Neutrophil (primary cell): Measurements from ENCODE around the gene TJP2.

ENCODE experiments used
- H3K27ac ChIP-seq: fragments of 200-600 bp; sonication (generic); 2 replicates; pipeline ENCODE4 v1.5.1; 2016; ENCODE audit warnings: mild to moderate bottlenecking, moderate library complexity
- H3K27me3 ChIP-seq: fragments of 200-600 bp; sonication (generic); 2 replicates; pipeline ENCODE4 v1.6.0; 2016; ENCODE audit warnings: mild to moderate bottlenecking
- H3K36me3 ChIP-seq: fragments of 200-600 bp; sonication (generic); 2 replicates; pipeline ENCODE4 v1.5.1; 2017
- H3K4me1 ChIP-seq, 2 experiments: fragments of 200-600 bp in 1 of 2; sonication (generic) in 1 of 2; 1 replicate in 1 of 2; 2 replicates in 1 of 2; pipeline versions ENCODE4 v1.5.1 to v1.6.1; 2013 to 2016; ENCODE audit warnings: low read depth in 1 of 2, low read length in 1 of 2, mild to moderate bottlenecking in 1 of 2, moderate library complexity in 1 of 2; ENCODE audit not compliant: control insufficient read depth in 1 of 2, insufficient read depth in 1 of 2
- H3K4me3 ChIP-seq, 2 experiments: fragments of 200-600 bp in 1 of 2; sonication (generic) in 1 of 2; 1 replicate in 1 of 2; 2 replicates in 1 of 2; pipeline ENCODE4 v1.5.1; 2013 to 2016; ENCODE audit warnings: low read depth in 1 of 2, low read length in 1 of 2, mild to moderate bottlenecking in 1 of 2, moderate library complexity in 1 of 2
- H3K9me3 ChIP-seq: fragments of 200-600 bp; sonication (generic); 2 replicates; pipeline ENCODE4 v1.5.1; 2016
- TF ChIP-seq, protein P1 (sequence below): fragments of 200-600 bp; sonication (generic); IDR thresholded peaks from 2 replicates; pipeline ENCODE4 v1.5.1; 2016; ENCODE audit warnings: antibody characterized with exemption

TJP2 gene

DNA sequence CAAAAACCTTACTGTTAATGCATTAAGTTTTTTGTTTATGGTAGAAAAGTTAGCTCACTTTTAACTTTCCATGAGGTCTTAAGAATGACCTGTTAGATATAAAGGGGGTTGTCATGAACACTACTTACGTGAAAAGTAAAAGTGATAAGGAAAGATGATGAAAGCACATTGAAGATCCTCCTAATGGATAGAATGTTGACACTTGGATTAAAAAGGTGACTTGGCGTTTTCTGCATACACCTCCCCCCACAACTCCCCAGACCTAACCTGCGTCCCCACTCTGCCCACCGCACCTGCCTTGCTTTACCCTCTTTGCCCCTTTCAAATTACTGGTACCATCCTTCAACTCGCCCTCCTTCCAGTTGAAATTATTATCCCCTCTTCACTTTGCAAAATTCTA, 32.0 kb downstream of the TJP2 start:
- H3K27ac ChIP-seq = no peak overlapping the region
- H3K9me3 ChIP-seq = no peaks in the 10 kb centered on the region
- no peaks in the 10 kb centered on the region for H3K36me3 ChIP-seq
- no peak overlapping the region for H3K4me3 ChIP-seq
- TF ChIP-seq, protein P1, sequence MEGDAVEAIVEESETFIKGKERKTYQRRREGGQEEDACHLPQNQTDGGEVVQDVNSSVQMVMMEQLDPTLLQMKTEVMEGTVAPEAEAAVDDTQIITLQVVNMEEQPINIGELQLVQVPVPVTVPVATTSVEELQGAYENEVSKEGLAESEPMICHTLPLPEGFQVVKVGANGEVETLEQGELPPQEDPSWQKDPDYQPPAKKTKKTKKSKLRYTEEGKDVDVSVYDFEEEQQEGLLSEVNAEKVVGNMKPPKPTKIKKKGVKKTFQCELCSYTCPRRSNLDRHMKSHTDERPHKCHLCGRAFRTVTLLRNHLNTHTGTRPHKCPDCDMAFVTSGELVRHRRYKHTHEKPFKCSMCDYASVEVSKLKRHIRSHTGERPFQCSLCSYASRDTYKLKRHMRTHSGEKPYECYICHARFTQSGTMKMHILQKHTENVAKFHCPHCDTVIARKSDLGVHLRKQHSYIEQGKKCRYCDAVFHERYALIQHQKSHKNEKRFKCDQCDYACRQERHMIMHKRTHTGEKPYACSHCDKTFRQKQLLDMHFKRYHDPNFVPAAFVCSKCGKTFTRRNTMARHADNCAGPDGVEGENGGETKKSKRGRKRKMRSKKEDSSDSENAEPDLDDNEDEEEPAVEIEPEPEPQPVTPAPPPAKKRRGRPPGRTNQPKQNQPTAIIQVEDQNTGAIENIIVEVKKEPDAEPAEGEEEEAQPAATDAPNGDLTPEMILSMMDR = no peak
- no peaks in the 10 kb centered on the region for H3K27me3 ChIP-seq
- no peaks in the 10 kb centered on the region for H3K4me1 ChIP-seq

DNA sequence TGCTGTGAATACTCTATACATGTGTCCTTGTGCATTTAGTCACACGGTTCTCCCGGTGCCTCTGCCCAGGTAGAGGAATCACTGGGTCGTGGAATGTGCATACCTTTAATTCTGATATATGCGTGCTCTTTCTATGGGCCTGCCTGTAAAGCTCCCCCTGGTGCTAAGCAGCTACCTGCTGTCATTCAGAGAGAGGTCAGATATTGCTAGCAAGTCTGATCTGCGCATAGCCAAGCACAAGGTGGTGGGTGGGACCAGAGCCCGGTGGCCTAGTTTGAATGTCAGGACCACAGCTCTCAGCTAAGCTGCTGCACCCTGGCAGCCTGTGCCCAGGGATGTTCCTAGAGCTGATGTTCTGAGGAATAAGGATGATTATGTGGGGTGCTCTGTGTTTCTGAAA, 33.4 kb downstream of the TJP2 start:
- TF ChIP-seq, protein P1 = no peak
- Histone ChIP-seq H3K27me3 (no peaks in the 10 kb centered on the region), H3K4me3 (no peak overlapping the region), H3K9me3 (no peaks in the 10 kb centered on the region), H3K4me1 (no peaks in the 10 kb centered on the region), H3K27ac (no peak overlapping the region), H3K36me3 (no peaks in the 10 kb centered on the region)

DNA sequence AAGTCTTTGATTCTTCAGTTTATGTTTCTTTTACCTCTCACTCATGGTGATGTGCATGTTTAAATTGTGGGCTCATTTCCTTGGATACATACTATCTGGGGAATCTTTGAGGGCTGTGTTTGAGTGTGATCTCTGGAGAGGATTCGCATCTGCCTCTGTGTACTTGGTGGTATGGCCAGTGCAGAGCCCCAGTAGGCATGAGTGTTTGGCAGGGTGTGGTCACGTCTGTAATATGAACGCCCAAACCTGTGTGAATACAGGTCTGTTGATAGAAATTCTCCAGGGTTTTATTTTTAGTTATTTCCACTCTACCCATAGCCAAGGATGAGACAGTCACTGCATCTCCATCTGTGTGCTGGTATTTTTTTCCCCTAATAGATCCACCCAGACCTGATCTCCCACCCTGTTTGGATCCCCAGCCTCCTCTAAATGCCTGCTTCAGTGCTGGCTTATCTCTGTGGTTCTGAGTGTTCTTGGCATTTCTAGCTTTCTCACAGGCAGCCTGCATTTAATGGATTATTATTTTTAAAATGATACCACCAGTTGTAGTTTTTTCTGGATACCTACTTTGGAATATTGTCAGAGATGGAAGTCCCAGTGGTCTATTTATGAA, 37.5 kb downstream of the TJP2 start:
- TF ChIP-seq, protein P1 = no peak
- H3K27me3 ChIP-seq = no peaks in the 10 kb centered on the region
- H3K27ac ChIP-seq = no peak overlapping the region
- H3K4me1 ChIP-seq = no peaks in the 10 kb centered on the region
- no peak overlapping the region for H3K4me3 ChIP-seq
- H3K9me3 ChIP-seq = no peaks in the 10 kb centered on the region
- H3K36me3 ChIP-seq = peaks cover 5% of the 10 kb centered on the region

DNA sequence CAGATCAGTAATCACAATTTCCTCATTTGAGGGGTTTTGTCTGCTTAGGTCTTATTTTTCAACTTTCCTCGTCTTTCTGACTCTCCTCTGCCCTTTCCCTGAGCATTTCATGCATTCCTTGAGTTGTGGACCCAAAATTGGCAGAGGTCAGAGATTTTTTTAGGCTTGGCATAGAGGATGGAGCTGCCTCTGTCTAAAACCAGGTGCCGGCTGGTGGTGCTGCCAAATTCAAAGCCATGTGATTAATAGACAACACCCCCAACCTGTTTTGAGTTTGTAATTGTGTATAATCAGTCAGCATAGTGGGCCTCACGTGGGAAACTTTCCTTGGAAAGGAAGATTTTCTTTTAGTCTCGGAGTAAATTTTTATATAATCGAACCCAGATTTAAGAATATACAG, 39.6 kb downstream of the TJP2 start:
- H3K4me3 ChIP-seq = no peak overlapping the region
- peaks cover 23% of the 10 kb centered on the region for H3K36me3 ChIP-seq
- no peaks in the 10 kb centered on the region for H3K27me3 ChIP-seq
- no peaks in the 10 kb centered on the region for H3K4me1 ChIP-seq
- no peak overlapping the region for H3K27ac ChIP-seq
- TF ChIP-seq, protein P1 = no peak
- H3K9me3 ChIP-seq = no peaks in the 10 kb centered on the region

DNA sequence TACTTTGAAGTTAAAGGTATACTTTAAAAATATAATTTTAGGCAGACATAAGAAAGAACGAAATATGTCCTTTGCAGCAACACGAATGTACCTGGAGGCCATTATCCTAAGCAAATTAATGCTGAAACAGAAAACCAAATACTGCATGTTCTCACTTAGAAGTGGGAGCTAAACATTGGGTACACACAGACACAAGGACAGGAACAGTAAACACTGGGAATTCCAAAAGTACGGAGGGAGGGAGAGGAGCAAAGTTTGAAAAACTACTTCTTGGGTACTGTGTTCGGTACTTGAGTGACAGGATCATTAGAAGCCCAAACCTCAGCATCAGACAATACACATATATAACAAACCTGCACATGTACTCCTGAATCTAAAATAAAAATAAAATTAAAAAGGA, 40.9 kb downstream of the TJP2 start:
- Histone ChIP-seq H3K36me3 (peaks cover 32% of the 10 kb centered on the region), H3K4me1 (no peaks in the 10 kb centered on the region), H3K9me3 (no peaks in the 10 kb centered on the region), H3K27ac (no peak overlapping the region), H3K4me3 (no peak overlapping the region), H3K27me3 (no peaks in the 10 kb centered on the region)
- TF ChIP-seq, protein P1 = no peak
